ENCODE measurements around the gene SERPINA3.

- TF ChIP-seq, protein P1, sequence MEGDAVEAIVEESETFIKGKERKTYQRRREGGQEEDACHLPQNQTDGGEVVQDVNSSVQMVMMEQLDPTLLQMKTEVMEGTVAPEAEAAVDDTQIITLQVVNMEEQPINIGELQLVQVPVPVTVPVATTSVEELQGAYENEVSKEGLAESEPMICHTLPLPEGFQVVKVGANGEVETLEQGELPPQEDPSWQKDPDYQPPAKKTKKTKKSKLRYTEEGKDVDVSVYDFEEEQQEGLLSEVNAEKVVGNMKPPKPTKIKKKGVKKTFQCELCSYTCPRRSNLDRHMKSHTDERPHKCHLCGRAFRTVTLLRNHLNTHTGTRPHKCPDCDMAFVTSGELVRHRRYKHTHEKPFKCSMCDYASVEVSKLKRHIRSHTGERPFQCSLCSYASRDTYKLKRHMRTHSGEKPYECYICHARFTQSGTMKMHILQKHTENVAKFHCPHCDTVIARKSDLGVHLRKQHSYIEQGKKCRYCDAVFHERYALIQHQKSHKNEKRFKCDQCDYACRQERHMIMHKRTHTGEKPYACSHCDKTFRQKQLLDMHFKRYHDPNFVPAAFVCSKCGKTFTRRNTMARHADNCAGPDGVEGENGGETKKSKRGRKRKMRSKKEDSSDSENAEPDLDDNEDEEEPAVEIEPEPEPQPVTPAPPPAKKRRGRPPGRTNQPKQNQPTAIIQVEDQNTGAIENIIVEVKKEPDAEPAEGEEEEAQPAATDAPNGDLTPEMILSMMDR (IDR thresholded peaks at IDR 0.05) = no peak
- TF ChIP-seq POLR2A (IDR thresholded peaks at IDR 0.05) = no peak
Observed at GRCh38 chr14:94586635-94587034, 25.6 kb upstream of the SERPINA3 start.

Data from testis (tissue), 2 donors.